ENCODE measurements around the gene NUMBL. TPM values are rescaled to one million over a fixed set of nuclear protein-coding genes. Genes with fewer than 3 reads are reported as not detected.

Gene NUMBL
- total and polyA plus RNA-seq, 2 of the 8 experiments (the other 6 are each of a cell fraction or from before 2014, with no cell fraction given), result 13.5 to 24.8 TPM

- TF ChIP-seq BCL11A (IDR thresholded peaks at IDR 0.05; ENCODE audit: low read depth in 2 of 2, low read length in 2 of 2) (no peak), BACH1 (IDR thresholded peaks at IDR 0.05; ENCODE audit: low read length) (no peak), MAFK (IDR thresholded peaks at IDR 0.05; ENCODE audit: low read depth, low read length) (no peak)
Measured at GRCh38 chr19:40692212-40692551, 1.7 kb upstream of the NUMBL start (continued).
